GM19099 (cell line): ENCODE results near the gene BACH2.

Source experiments
- POLR2A ChIP-seq: IDR thresholded peaks from 3 replicates; pipeline ENCODE4 v1.6.1; 2011; ENCODE audit warnings: low read depth; ENCODE audit not compliant: insufficient read length; ENCODE audit errors: extremely low read depth

Gene BACH2

GRCh38 chr6:90296341-90297114 lies at the start of gene BACH2:
TSS of gene BACH2 (minus strand) at chr6:90296843. CDS start at chr6:90008844, 287,999 bp downstream.
- TF ChIP-seq POLR2A, result no peak

- TF ChIP-seq POLR2A, result no peak
Observed at GRCh38 chr6:90343576-90343975, 46.9 kb upstream of the BACH2 start.

- no peak for TF ChIP-seq POLR2A
Observed at GRCh38 chr6:90338409-90338808, 41.8 kb upstream of the BACH2 start.

DNA sequence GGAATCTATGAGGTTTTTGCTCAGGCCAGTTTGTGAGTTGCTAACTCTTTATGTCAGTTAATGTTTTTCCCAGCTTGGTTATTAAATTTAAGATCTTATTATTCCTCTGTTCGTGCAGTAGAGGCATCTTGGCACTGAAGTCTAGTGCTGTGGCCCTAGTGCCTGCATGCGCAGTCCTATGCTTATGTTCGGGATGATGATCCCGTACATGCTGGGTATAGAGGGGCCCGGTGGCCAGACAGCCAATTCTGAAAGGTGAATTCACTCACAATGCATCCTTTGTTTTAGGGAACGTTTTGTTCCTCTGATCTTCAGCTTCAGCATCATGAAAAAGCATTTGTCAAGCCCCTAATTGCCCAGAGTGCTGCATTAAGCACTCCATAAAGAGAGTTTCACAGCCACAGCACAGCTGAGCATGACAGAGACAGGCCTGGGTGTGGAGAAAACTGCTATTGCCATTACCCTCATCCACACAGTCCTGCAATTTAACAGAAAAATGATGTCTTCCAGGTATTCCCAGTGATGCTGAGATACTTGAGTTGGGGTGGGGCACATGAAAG lies 39.8 kb upstream of the BACH2 start:
- TF ChIP-seq POLR2A, result no peak

- TF ChIP-seq POLR2A, result no peak
Observed at GRCh38 chr6:90333928-90334327, 37.3 kb upstream of the BACH2 start.

GRCh38 chr6:90329386-90330077 lies 32.9 kb upstream of the BACH2 start:
- no peak for TF ChIP-seq POLR2A

DNA sequence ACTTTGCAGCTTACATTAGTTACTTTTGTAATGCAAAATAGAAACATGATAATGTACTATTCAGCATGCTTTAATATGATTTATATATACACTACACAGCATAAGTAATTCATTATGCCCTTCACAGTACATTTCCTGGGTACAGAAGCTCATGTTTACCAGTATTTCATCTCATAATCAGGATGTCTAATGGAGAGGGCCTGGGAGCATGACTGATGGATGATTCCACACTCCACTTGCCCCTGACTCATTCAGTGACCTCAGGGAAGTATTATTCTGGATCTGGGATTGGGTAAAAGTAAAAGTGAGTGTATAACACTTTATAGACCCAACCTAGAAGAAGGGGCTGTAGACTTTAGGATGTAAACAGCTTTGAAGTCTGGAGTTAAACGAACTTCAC lies 31.4 kb upstream of the BACH2 start:
- TF ChIP-seq POLR2A, result no peak

GRCh38 chr6:90326404-90327057 lies 29.9 kb upstream of the BACH2 start:
- no peak for TF ChIP-seq POLR2A

DNA sequence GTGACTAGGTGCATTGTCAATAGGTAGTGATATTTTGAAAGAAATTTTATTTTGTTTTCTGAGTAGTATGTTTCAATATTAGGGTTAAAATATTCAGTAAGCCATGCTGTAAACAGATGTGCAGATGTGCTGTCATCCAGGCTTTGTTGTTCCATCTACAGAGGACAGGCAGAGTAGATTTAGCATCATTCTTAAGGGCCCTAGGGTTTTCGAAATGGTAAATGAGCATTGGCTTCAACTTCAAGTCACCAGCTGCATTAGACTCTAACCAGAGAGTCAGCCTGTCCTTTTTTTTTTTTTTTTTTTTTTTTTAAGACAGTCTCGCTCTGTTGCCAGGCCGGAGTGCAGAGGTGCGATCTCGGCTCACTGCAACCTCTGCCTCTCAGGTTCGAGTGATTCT lies 27.1 kb upstream of the BACH2 start:
- TF ChIP-seq POLR2A, result no peak

GRCh38 chr6:90322976-90323474 lies 26.4 kb upstream of the BACH2 start:
- TF ChIP-seq POLR2A, result no peak

DNA sequence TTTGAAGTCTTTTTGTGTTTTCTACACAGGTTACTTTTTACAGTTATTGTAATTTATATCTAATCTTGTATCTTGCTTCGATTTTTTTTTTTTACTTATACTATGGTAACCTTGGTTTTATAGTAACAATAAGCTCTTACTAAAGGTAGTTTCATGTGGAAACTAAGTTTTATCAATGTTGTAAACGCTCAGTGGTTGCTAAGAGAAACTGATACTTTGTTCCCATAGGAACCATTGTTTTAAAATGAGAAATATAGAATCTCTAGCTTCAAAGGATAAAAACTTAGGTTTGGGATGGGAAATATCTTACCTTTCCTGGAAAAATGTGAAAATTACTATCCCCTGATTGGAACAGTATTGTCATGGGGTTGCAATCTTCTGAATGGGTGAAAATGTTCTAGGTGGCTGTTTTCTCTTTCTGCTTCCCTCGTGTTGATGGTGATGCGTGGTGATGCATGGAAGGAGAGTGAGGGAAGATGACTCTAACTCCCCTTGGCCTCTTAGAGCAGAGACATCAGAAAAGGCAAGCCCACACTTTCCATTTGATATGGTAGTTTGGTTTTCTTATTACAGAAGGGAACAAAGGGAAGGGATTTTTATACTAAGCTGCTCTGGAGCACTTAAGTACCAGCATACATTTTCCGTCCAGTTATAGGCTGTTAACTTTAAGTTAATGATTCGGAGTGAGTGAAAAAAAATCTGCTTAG lies 23.5 kb upstream of the BACH2 start:
- no peak for TF ChIP-seq POLR2A

- TF ChIP-seq POLR2A, result no peak
Observed at GRCh38 chr6:90319044-90319443, 22.4 kb upstream of the BACH2 start.

GRCh38 chr6:90315986-90316385 lies 19.3 kb upstream of the BACH2 start:
- no peak for TF ChIP-seq POLR2A

DNA sequence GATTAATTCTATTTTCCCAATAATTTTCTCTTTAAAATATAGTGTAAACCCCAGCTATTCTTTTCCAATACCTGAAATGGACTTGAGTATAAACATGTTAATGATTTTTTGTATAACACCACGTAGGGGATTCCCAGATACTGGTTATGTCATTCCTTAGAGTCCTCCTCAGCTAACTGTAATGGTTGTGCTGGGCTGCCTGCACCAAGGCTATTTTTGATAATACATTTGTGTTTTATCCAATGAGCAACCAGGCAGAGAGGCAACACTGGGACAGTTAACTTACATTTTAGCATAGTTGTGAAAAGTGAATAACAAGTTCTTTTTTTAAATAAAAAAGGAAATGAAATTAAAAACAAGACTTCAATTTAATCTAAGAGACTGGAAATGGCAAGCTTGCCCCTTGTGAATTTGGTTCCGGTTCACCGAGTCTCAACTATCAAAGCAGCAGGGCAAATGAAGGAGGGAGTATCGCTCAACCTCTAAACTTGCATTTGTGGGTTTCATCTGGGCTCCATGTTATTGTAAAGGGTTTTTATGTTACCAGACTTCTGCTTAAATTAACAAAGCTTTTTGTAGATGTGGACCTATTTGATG lies 18.8 kb upstream of the BACH2 start:
- TF ChIP-seq POLR2A, result no peak
